ENCODE results near the gene WWOX.

GRCh38 chr16:78763821-78764440 is 664.5 kb downstream of the WWOX start:
- no peak for TF ChIP-seq CTCF (IDR thresholded peaks at IDR 0.05; ENCODE audit: poor library complexity)
- no peak for TF ChIP-seq EZH2phosphoT487 (IDR thresholded peaks at IDR 0.05; ENCODE audit: low read depth, severe bottlenecking, unreplicated experiment)

Measured in hepatocyte (in vitro differentiated cells).